Sigmoid colon (tissue), 4 donors: ENCODE measurements around the gene SIRT1.

Experiments used
- CTCF ChIP-seq, 4 experiments: fragments of 450-650 bp in 3 of 4; fragments of 200-600 bp in 1 of 4; IDR thresholded peaks; one replicate each; pipeline ENCODE4 v1.5.1; 2016 to 2019; ENCODE audit warnings: antibody characterized with exemption in 4 of 4, mild to moderate bottlenecking in 3 of 4, moderate library complexity in 2 of 4
- EP300 ChIP-seq, 4 donors: sonication (generic); formaldehyde crosslinking; IDR thresholded peaks; one replicate each; pipeline ENCODE4 v1.6.1; 2017; ENCODE audit warnings: antibody characterized with exemption in 4 of 4
- POLR2A ChIP-seq, 2 donors: fragments of 450-650 bp; IDR thresholded peaks; one replicate each; pipeline ENCODE4 v1.6.1; 2016; ENCODE audit warnings: antibody characterized with exemption in 2 of 2, mild to moderate bottlenecking in 2 of 2, moderate library complexity in 2 of 2
- POLR2AphosphoS5 ChIP-seq, 4 donors: sonication (generic); formaldehyde crosslinking; IDR thresholded peaks; one replicate each; pipeline ENCODE4 v1.6.1; 2017; ENCODE audit warnings: antibody characterized with exemption in 4 of 4

- TF ChIP-seq POLR2A (IDR thresholded peaks at IDR 0.05) (no peak), CTCF (IDR thresholded peaks at IDR 0.05) (no peak), POLR2AphosphoS5 (IDR thresholded peaks at IDR 0.05) (no peak), EP300 (IDR thresholded peaks at IDR 0.05) (no peak)
These were observed 52.0 kb downstream of the SIRT1 start for GRCh38 chr10:67936416-67936815.
